ENCODE measurements around the gene NOC2L.
A peak's percentile ranks its signal among the peaks of the same experiment; 100 is the strongest.
"Not testable (repeated sequence)": the region's sequence is repeated elsewhere in the genome, so short reads cannot be mapped to it uniquely, and the experiment has no call there.

The NOC2L gene

DNA sequence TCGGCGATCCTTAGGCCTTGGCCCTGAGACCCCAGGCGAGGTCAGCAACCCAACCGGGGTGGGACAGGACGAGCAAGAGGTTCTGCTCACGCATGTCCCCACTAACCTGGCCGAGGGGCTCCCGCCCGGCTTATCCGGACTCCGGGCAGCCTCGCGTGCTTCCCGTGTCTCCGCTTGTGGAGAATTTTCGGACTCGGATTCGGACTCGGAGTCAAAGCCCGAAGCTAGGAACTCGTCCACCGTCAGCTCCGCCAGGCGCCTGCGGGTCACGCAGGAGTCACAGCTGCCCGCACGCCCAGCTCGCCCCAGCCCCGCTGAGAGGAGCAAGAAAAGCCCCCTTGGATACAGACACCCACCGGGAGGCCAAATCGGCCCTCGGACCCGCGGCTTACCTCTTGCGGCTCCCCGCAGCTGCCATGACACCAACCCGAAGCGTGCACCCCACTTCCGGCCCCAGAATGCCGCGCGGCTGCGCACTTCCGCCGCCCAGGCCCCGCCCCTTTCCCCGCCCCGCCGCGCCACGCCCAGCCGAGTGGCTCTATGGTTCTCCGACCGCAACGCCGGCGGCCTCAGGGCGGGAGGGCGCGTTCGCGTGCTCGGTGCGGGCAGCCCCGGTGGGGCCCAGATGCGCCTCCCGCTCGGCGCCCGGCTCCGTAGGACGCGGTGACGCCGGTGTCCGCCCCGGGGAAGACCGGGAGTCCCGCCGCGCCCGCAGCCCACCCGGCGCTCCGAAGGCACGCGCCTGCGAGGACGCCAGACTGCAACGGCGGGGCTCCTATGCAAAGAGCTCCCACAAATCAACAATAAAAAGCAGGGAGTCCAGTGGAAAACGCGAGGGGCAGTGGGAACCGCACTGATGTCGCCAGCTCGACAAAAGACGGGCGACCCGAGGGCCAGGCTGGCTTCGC is at the start of gene NOC2L:
Gene NOC2L, minus strand, starts transcription at position 434 of the 908 bp plus-strand sequence. Its CDS starts 16 bp downstream, at position 418.
- peak; percentile 86 for DNase-seq

GRCh38 chr1:1006305-1007159 is 47.5 kb upstream of the NOC2L start:
- DNase-seq, result peak; percentile 17

GRCh38 chr1:1005774-1006304 is 46.8 kb upstream of the NOC2L start:
- DNase-seq, result no peak

- DNase-seq, result peak; percentile 47
Observed at GRCh38 chr1:1004780-1005697, 46.0 kb upstream of the NOC2L start.

DNA sequence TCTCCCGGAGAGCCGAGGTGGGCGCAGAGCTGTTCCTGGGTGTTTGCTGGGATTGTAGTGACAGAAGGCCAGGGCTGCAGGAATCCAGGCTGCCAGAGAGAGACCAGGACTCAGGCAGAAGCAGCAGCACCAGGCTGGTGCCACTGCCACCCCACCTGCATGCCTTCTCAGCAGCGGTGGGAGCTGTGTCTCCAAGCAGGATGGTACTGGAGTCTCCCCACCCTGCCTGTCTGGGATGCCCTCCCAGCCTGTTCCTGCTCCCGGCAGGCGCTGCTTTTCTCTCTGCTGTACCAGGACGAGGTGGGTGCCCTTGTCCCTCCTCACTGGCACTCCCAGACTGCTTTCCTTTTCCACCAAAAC is 45.3 kb upstream of the NOC2L start:
- no peak for DNase-seq

- no peak for DNase-seq
Observed at GRCh38 chr1:1003618-1004419, 44.8 kb upstream of the NOC2L start.

DNA sequence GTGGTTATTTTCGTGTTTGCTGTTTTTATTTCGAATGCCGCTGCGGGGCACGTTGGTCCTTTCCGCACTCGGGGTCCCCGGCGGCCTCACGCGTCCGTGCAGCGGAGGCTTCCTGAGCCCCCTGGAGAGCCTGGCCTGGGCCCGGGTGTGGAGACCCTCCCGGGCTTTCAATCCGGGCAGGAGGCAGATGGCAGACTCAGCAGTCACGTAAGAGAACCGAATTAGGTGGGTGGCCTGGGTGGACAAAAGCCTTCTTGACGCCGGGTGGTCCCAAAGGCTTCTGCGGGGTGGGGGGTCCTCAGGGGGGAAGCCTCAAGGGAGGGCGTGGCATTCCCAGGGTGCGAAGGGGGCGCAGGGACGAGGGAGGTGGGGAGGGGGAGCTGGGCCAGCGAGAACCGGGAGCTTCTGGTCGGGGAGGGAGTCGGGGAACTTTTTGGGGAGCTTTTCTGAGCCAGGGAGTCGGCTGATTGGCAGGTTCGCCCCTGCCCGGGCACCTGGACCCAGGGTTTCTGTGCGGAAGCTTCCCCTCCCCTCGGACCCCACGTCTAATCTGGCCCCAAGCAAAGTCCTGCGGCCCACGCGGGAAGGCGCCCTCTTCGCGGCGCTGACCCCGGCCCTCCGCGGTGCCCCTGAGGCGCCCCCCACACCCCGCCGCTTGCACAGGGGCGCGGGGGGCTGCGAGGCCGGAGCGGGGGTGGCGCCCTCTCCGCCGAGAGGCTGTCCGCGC is 42.2 kb upstream of the NOC2L start:
- peak; percentile 44 for DNase-seq

- peak; percentile 60 for DNase-seq
Observed at GRCh38 chr1:1000357-1001056, 41.5 kb upstream of the NOC2L start.

- DNase-seq, result peak; percentile 86
Observed at GRCh38 chr1:999725-1000356, 40.8 kb upstream of the NOC2L start, which contains the start of gene HES4. TSS of gene HES4 (minus strand) at chr1:1000097. CDS start at chr1:999973, 124 bp downstream.

GRCh38 chr1:998995-999724 is 40.1 kb upstream of the NOC2L start:
- DNase-seq, result peak; percentile 53

DNA sequence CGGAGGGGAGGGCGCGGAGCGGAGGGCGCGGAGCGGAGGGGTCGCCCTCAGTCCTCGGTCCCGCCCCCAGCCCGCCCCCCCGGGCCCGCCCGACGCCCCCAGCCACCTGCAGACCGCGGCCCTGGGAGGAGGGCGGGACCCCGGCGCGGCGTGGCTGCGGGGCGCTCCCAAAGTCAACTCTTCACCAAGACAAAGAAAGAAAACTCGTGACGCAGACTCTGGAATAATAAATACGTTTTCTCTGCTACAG is 39.6 kb upstream of the NOC2L start:
- DNase-seq, result no peak

DNA sequence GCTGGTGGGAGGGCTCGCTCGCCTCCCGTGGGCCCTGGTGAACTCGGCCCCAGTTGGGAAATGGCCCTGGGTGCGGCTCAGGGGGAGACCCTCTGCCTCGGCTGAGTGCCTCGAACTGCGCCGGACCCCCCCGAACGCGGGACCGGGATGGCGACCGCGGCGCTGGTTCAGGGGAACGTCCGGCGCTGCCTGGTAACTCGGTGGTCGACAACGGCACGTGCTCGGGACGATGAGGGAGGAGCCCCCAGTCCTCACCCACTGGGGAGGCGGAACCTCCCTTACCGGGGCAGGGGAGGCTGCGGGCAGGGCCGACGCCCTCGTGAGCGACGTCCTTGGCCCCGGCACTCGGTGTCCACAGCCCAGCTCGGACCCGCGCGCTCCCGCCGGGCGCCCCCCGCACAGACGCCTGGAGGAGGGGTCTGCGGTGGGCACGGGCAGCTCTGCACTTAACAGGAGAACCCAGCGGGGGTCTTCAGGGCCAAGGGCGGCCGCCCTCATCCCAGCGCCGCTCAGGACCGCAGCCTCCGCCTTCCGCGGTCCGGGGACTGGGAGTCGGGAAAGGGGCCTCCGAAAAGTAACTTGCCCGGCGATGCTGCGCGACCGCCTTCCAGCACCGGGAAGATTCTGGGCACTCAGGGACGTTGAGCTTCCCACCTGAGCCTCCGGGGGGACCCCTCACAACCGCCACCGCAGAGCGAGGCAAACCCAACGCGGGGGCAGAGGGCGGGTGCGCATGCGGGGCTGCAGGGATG is 39.1 kb upstream of the NOC2L start:
- no peak for DNase-seq

DNA sequence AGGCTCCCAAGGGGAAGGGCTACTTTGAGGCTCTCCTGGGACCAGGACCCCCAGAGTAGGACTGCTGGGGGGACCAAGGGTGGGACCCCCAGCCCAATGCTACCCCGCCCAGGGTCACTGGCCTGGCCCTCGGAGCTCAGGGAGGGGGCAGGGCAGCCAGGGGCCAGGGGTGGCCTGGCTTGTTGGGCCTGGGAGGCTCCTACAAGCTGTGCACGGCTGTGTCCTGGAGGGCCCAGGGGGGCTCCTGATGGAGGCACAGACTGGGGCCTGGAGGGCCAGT is 38.6 kb upstream of the NOC2L start:
- DNase-seq, result no peak

DNA sequence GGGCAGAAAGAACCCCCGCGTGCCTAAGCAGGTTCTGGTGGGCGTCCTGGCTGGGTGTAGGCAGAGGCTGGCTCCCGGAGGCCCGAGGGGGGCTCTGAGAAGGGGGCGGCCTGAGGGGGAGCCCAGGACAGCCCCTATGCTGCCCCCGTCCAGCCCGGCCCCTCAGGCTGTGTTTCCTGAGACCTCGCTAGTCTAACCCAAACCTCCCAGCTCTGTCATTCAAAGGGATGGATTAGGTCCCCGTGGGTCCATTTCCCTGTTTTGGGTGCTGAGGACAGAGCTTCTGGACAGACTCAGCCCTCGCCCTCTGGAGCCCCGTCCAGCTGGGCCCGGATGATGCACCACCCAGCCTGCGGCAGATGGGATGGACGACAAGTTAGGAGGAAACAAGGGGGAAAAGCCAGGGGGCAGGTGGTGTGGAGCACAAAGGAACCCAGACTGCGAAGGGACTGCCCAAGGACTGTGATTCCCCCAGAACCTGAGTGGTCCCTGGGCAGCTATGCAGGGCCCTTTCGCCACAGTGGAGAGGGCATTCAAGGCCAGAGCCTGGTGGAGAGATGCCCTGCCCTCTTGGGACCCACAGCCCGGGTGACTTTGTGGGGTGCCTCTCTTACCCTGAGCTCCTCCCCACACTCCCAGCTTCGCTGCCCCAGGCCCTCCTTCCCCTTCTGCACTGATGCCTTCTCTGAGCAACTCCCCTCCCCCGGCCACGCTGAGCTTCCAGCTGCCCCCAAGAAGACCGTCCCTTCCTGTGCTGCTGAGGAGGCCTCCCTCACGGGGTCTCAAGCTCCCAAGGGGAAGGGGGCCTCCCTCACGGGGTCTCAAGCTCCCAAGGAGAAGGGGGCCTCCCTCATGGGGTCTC is 38.0 kb upstream of the NOC2L start:
- DNase-seq, result no peak

GRCh38 chr1:995665-996633 is 36.9 kb upstream of the NOC2L start:
- DNase-seq, result no peak

- not testable (repeated sequence) for DNase-seq
Observed at GRCh38 chr1:994546-994945, 35.5 kb upstream of the NOC2L start.

All from NCI-H69 (cell line).